Measurements from ENCODE around the gene FAM227B. TPM values are rescaled to one million over a fixed set of nuclear protein-coding genes. Genes with fewer than 3 reads are reported as not detected.
"Not testable (repeated sequence)": the region's sequence is repeated elsewhere in the genome, so short reads cannot be mapped to it uniquely, and the experiment has no call there.

The FAM227B gene
- total and polyA plus RNA-seq, 9 donors, result 7.0 to 21.8 (median 11.5) TPM

DNA sequence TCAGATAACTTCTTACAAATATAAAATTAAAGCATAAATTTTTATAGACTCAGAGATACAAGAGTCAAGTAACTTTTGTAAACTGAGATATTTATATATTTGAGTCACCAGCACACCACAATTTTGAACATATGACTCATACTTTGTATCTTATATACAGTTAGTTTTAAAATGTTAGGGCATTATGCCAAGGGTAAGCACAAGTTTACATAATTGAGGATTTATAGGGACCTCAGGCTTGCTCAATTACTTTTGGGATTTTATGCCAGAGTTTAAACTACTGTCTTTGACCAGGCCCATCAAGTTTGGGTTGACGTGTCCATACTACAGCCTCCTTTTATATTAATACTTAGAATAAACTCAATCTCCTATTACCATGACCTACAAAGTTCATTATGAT lies 205.0 kb downstream of the FAM227B start:
- WGBS, 3 donors, result 90 to 95% (median 94%) methylated on average over 1 of the region's 1 CpG
- Histone ChIP-seq H3K4me1 (ENCODE audit: insufficient read depth) (no peaks in the 10 kb centered on the region), H3K27me3 (no peaks in the 10 kb centered on the region), H3K4me3 (no peak overlapping the region), H3K36me3 (no peaks in the 10 kb centered on the region), H3K9me3 (no peaks in the 10 kb centered on the region), H3K27ac (no peak overlapping the region)
- DNase-seq, result no peak
- intact Hi-C loops (cut with DNase I), result loop anchor here in 1 of 4 donors (10.0 kb wide), 1 partner anchor 181 kb away; no protein-coding TSS in a partner anchor
- TF ChIP-seq POLR2A (IDR thresholded peaks at IDR 0.05) (no peak), EP300 (IDR thresholded peaks at IDR 0.05) (no peak)
- TF ChIP-seq, protein P1, sequence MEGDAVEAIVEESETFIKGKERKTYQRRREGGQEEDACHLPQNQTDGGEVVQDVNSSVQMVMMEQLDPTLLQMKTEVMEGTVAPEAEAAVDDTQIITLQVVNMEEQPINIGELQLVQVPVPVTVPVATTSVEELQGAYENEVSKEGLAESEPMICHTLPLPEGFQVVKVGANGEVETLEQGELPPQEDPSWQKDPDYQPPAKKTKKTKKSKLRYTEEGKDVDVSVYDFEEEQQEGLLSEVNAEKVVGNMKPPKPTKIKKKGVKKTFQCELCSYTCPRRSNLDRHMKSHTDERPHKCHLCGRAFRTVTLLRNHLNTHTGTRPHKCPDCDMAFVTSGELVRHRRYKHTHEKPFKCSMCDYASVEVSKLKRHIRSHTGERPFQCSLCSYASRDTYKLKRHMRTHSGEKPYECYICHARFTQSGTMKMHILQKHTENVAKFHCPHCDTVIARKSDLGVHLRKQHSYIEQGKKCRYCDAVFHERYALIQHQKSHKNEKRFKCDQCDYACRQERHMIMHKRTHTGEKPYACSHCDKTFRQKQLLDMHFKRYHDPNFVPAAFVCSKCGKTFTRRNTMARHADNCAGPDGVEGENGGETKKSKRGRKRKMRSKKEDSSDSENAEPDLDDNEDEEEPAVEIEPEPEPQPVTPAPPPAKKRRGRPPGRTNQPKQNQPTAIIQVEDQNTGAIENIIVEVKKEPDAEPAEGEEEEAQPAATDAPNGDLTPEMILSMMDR (IDR thresholded peaks at IDR 0.05), result no peak

DNA sequence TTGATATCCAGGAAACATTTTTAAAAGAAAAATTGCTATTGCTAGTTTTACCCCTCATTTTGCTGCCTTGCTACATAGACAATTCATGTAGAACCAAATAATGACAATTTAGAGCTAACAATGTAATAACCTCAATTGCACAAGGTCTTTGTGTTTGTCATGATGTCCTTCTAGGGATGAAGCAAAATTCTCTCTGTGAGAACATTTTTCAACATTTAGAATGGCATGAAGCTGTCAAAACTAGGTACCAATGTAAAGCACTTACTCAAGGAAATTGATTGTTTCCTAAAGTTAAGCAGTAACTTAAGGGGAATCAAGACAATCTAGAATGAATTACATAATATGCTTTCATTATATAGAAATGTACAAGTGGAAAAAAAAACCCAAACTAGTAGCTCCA lies 205.5 kb downstream of the FAM227B start:
- no peak for TF ChIP-seq POLR2A (IDR thresholded peaks at IDR 0.05)
- TF ChIP-seq, protein P1 (IDR thresholded peaks at IDR 0.05), result no peak
- intact Hi-C loops (cut with DNase I), result loop anchor here in 1 of 4 donors (10.0 kb wide), 1 partner anchor 180 kb away; no protein-coding TSS in a partner anchor
- no peaks in the 10 kb centered on the region for H3K27me3 ChIP-seq

DNA sequence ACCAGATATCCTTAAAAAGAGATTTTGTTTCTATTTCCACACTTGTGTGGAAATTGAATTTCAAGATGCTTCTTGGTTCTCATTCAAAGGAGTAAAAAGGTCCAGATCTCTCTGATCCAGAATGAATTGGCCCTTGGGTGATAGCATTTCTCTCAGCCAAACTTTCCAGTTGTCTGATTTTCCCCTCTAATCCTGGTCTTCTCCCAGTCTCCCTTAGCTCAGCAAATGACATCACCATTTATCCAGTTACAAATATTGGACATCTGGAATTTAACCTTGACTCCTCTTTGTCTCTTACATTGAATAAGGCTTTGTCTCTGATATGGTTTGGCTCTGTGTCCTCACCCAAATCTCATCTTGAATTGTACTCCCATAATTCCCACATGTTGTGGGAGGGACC lies 207.8 kb downstream of the FAM227B start:
- H3K36me3 ChIP-seq, result no peaks in the 10 kb centered on the region
- H3K27ac ChIP-seq, result no peak overlapping the region
- H3K4me1 ChIP-seq (ENCODE audit: insufficient read depth), result no peaks in the 10 kb centered on the region
- intact Hi-C loops (cut with DNase I), result loop anchor here in 1 of 4 donors (10.0 kb wide), 1 partner anchor 178 kb away; no protein-coding TSS in a partner anchor
- DNase-seq, result no peak
- H3K27me3 ChIP-seq, result no peaks in the 10 kb centered on the region
- H3K4me3 ChIP-seq, result no peak overlapping the region
- no peak for TF ChIP-seq EP300 (IDR thresholded peaks at IDR 0.05)
- no peaks in the 10 kb centered on the region for H3K9me3 ChIP-seq

More for the DNA sequence above, 205.5 kb downstream of the FAM227B start:
- Histone ChIP-seq H3K9me3 (no peaks in the 10 kb centered on the region), H3K27ac (no peak overlapping the region), H3K4me1 (ENCODE audit: insufficient read depth) (no peaks in the 10 kb centered on the region), H3K4me3 (no peak overlapping the region), H3K36me3 (no peaks in the 10 kb centered on the region)
- DNase-seq, result no peak

DNA sequence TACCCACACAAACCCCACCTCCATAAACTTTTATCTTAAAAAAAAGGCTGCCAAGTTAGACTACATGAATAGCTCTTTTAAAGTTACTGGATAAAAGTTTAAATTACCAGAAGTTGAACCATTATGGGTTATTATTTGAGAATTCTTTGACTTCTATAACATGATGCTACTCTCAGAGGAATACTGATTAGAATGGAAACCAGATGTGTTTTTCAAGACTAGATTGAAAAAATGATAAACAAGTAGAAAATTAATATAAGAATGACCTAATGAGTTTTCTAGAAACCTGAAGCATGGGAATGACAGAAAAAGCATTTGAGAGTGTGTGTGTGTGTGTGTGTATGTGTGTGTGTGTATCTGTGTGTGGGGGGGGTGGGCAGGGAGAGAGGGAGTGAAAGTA lies 210.0 kb downstream of the FAM227B start:
- Histone ChIP-seq H3K27me3 (no peaks in the 10 kb centered on the region), H3K4me1 (ENCODE audit: insufficient read depth) (no peaks in the 10 kb centered on the region), H3K27ac (no peak overlapping the region), H3K36me3 (no peaks in the 10 kb centered on the region), H3K9me3 (no peaks in the 10 kb centered on the region), H3K4me3 (no peak overlapping the region)
- DNase-seq, result no peak
- intact Hi-C loops (cut with DNase I), result loop anchor here in 1 of 4 donors (10.0 kb wide), 1 partner anchor 176 kb away; no protein-coding TSS in a partner anchor
- TF ChIP-seq EP300 (IDR thresholded peaks at IDR 0.05) (no peak), POLR2A (IDR thresholded peaks at IDR 0.05) (no peak)
- TF ChIP-seq, protein P1 (IDR thresholded peaks at IDR 0.05), result no peak

DNA sequence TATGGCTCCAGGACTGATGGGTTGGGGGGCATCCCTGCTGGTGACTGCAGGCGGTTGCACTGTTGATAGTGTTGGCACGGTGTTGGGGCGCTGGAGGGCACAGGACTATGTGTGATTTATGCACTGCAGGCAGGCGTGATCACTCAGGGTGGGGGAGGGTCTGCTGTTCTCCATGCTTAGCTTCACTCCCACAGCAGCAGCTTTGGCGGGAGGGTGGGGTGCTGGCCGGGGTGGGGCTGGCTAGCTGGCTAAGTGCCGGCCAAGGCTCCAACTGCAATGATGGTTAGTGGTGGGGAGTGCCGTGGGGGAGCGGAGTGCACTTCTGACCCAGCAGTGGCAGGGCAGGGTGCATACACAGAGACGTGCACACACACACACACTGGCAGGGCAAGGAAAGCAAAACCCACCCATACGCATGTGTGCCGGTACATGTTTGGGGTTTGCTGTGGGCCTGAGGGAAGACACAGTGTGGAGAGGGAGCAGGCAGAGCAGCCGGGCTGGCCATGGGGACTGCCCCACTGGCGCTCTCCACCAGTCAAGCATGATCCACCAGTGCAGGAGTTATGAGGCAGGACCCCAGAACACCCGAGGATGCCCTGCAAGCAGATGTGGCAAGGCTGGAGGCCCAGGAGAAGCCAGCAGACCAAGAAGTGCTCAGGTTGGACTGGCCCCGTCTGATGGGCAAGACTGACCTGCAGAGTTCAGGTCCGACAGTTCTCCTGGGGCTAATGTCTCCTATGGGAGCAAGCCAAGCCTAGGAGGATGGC lies 214.1 kb downstream of the FAM227B start:
- 76 to 83% (median 77%) methylated on average over 17 of the region's 17 CpGs for WGBS, 3 donors
- intact Hi-C loops (cut with DNase I), result no loop called here
- Histone ChIP-seq H3K36me3 (no peaks in the 10 kb centered on the region), H3K4me1 (ENCODE audit: insufficient read depth) (no peaks in the 10 kb centered on the region), H3K27ac (no peak overlapping the region), H3K4me3 (no peak overlapping the region), H3K9me3 (no peaks in the 10 kb centered on the region), H3K27me3 (no peaks in the 10 kb centered on the region)
- DNase-seq, result peak in 1 of 5 donors; percentile 21
- TF ChIP-seq EP300 (IDR thresholded peaks at IDR 0.05), result no peak
- TF ChIP-seq, protein P1 (IDR thresholded peaks at IDR 0.05), result no peak
- no peak for TF ChIP-seq POLR2A (IDR thresholded peaks at IDR 0.05)

DNA sequence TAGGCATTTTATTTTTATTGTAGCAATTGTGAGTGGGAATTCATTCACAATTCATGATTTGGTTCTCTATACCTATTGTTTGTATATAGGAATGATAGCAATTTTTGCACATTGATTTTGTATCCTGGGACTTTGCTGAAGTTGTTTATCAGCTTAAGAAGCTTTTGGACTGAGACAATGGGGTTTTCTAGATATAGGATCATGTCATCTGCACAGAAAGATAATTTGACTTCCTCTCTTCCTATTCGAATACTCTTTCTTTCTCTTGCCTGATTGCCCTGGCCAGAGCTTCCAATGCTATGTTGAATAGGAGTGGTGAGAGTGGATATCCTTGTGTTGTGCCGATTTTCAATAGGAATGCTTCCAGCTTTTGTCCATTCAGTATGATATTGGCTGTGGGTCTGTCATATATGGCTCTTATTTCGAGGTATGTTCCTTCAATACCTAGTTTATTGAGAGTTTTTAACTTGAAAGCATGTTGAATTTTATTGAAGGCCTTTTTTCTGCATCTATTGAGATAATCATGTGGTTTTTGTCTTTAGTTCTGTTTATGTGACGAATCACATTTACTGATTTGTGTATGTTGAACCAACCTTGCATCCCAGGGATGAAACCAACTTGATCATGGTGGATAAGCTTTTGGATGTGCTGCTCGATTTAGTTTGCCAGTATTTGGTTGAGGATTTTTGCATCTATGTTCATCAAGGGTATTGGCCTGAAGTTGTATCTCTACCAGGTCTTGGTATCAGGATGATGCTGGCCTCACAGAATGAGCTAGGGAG lies 217.9 kb downstream of the FAM227B start:
- WGBS, 3 donors, result 87 to 90% (median 88%) methylated on average over 5 of the region's 5 CpGs
- intact Hi-C loops (cut with DNase I); H3K4me3 ChIP-seq; H3K27ac ChIP-seq; H3K4me1 ChIP-seq (ENCODE audit: insufficient read depth); H3K36me3 ChIP-seq; DNase-seq; H3K9me3 ChIP-seq; H3K27me3 ChIP-seq: not testable (repeated sequence)
